ENCODE measurements around the gene AK1. TPM values are rescaled to one million over a fixed set of nuclear protein-coding genes. Genes with fewer than 3 reads are reported as not detected.
A peak's percentile ranks its signal among the peaks of the same experiment; 100 is the strongest.
"Not testable (repeated sequence)": the region's sequence is repeated elsewhere in the genome, so short reads cannot be mapped to it uniquely, and the experiment has no call there.

The AK1 gene
- total and polyA plus RNA-seq, 12 donors = 500 to 1,050 (median 731) TPM

- H3K4me3 ChIP-seq = no peak overlapping the region
- intact Hi-C loops (cut with DNase I) = no loop called here
- ATAC-seq (peak in 3 of 8 donors; percentile 11 to 16 (median 12)), DNase-seq (no peak)
- peaks cover 0 to 42% (median 26%) of the 10 kb centered on the region in 9 donors for H3K4me1 ChIP-seq
- 75 to 76% methylated on average over 15 of the region's 15 CpGs for WGBS, 2 donors
- no peak for TF ChIP-seq CTCF (IDR thresholded peaks at IDR 0.05)
- H3K27me3 ChIP-seq = no peaks in the 10 kb centered on the region
- peak overlapping the region in 9 of 10 donors; percentile 26 to 60 (median 48) for H3K27ac ChIP-seq
- H3K36me3 ChIP-seq = peaks cover 0 to 62% (median 18%) of the 10 kb centered on the region in 9 donors
- no peaks in the 10 kb centered on the region for H3K9me3 ChIP-seq
These were observed 7.6 kb upstream of the AK1 start for GRCh38 chr9:127884976-127885490.

- Histone ChIP-seq H3K4me1 (peaks cover 0 to 42% (median 26%) of the 10 kb centered on the region in 9 donors), H3K27ac (peak overlapping the region in 9 of 10 donors; percentile 26 to 60 (median 48)), H3K9me3 (no peaks in the 10 kb centered on the region), H3K27me3 (no peaks in the 10 kb centered on the region), H3K36me3 (peaks cover 0 to 56% (median 17%) of the 10 kb centered on the region in 9 donors), H3K4me3 (no peak overlapping the region)
- intact Hi-C loops (cut with DNase I) = no loop called here
- TF ChIP-seq CTCF (IDR thresholded peaks at IDR 0.05) = no peak
- WGBS, 2 donors = 23 to 28% methylated on average over 11 of the region's 11 CpGs
- DNase-seq (peak in 1 of 2 donors; percentile 64), ATAC-seq (peak; percentile 37 to 65 (median 51))
These were observed 7.0 kb upstream of the AK1 start for GRCh38 chr9:127884427-127884911.

- Histone ChIP-seq H3K27me3 (no peaks in the 10 kb centered on the region), H3K9me3 (no peaks in the 10 kb centered on the region), H3K36me3 (peaks cover 0 to 51% (median 17%) of the 10 kb centered on the region in 9 donors), H3K4me3 (no peak overlapping the region), H3K27ac (peak overlapping the region in 5 of 10 donors; percentile 32 to 60 (median 48)), H3K4me1 (peaks cover 0 to 42% (median 26%) of the 10 kb centered on the region in 9 donors)
- WGBS, 2 donors = 76 to 86% methylated on average over 7 of the region's 7 CpGs
- intact Hi-C loops (cut with DNase I) = no loop called here
- ATAC-seq (peak in 3 of 8 donors; percentile 4 to 45 (median 6)), DNase-seq (no peak)
- TF ChIP-seq CTCF (IDR thresholded peaks at IDR 0.05) = no peak
These were observed 6.5 kb upstream of the AK1 start for GRCh38 chr9:127883959-127884358.

- H3K9me3 ChIP-seq; ATAC-seq; H3K4me3 ChIP-seq; H3K27ac ChIP-seq; intact Hi-C loops (cut with DNase I); DNase-seq: not testable (repeated sequence)
- peaks cover 3 to 59% (median 41%) of the 10 kb centered on the region in 9 donors for H3K4me1 ChIP-seq
- peaks cover 0 to 29% (median 7%) of the 10 kb centered on the region in 9 donors for H3K36me3 ChIP-seq
- H3K27me3 ChIP-seq = peaks cover 0 to 12% (median 0%) of the 10 kb centered on the region in 7 donors
- WGBS, 2 donors = 88 to 94% methylated on average over 3 of the region's 3 CpGs
These were observed 4.2 kb upstream of the AK1 start for GRCh38 chr9:127881715-127882114.

GRCh38 chr9:127880143-127880542 is 2.7 kb upstream of the AK1 start:
- TF ChIP-seq CTCF (IDR thresholded peaks at IDR 0.05) = no peak
- no peak for ATAC-seq
- intact Hi-C loops (cut with DNase I) = no loop called here
- Histone ChIP-seq H3K4me3 (no peak overlapping the region), H3K9me3 (no peaks in the 10 kb centered on the region), H3K36me3 (peaks cover 0 to 13% (median 0%) of the 10 kb centered on the region in 9 donors), H3K4me1 (peaks cover 9 to 64% (median 48%) of the 10 kb centered on the region in 9 donors), H3K27me3 (peaks cover 0 to 12% (median 0%) of the 10 kb centered on the region in 7 donors), H3K27ac (no peak overlapping the region)
- DNase-seq = no peak
- 77 to 84% methylated on average over 8 of the region's 8 CpGs for WGBS, 2 donors
